A204.1 (cell line): Measurements from ENCODE around the gene LIPG.
"Not testable (repeated sequence)": the region's sequence is repeated elsewhere in the genome, so short reads cannot be mapped to it uniquely, and the experiment has no call there.

ENCODE experiments used
- FAIRE-seq: peaks from 2 replicates; lab custom pipeline; 2012; peaks lifted over from hg19 to GRCh38; lab: Jason Lieb, UNC

LIPG gene

GRCh38 chr18:49573835-49574234 is 12.0 kb downstream of the LIPG start:
- no peak for FAIRE-seq

DNA sequence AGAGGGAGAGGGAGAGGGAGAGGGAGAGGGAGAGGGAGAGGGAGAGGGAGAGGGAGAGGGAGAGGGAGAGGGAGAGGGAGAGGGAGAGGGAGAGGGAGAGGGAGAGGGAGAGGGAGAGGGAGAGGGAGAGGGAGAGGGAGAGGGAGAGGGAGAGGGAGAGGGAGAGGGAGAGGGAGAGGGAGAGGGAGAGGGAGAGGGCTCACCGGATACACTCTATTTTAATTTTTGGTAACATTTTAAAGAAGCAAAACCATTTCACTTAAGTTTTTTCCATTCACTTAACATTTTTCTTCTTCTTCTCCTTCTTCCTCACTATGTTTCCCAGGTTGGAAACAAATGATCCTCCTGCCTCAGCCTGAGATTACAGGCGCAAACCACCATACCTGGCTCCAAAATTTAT is 17.2 kb downstream of the LIPG start:
- FAIRE-seq: not testable (repeated sequence)

DNA sequence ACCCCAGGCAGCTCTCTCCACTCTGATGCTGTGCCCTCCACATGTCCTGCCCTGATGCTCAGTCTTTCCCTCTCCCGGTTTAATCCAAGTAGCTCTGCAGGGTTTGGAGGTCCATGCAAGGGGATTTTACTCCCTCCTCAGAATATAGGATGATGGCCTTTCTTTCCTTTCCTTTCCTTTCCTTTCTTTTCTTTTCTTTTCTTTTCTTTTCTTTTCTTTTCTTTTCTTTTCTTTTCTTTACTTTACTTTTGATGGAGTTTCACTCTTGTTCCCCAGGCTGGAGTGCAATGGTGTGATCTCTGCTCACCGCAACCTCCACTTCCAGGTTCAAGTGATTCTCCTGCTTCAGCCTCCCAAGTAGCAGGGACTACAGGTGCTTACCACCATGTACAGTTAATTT is 17.7 kb downstream of the LIPG start:
- FAIRE-seq: not testable (repeated sequence)

DNA sequence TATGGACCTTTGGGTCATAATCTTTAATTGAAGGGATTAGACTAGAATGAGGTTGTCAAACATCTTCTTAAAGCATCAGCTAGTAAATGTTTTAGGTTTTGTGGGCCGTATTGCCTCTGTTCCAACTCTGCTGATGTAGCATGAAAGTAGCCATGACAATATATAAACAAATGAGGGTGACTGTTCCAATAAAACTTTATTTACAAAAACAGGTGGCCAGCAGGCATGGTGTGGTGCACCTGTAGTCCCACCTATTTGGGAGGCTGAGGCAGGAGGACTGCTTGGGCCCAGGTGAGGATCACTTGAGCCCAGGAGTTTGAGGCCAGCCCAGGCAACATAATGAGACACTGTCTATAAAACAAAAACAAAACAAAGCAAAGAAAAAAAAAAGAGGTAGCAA is 18.4 kb downstream of the LIPG start:
- no peak for FAIRE-seq

DNA sequence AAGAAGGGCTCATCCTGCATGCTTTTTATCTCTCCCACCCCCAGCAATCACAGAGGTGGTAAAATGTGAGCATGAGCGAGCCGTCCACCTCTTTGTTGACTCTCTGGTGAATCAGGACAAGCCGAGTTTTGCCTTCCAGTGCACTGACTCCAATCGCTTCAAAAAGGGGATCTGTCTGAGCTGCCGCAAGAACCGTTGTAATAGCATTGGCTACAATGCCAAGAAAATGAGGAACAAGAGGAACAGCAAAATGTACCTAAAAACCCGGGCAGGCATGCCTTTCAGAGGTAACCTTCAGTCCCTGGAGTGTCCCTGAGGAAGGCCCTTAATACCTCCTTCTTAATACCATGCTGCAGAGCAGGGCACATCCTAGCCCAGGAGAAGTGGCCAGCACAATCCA is 19.5 kb downstream of the LIPG start:
- no peak for FAIRE-seq

- no peak for FAIRE-seq
These were observed 20.7 kb downstream of the LIPG start for GRCh38 chr18:49582579-49582978.

DNA sequence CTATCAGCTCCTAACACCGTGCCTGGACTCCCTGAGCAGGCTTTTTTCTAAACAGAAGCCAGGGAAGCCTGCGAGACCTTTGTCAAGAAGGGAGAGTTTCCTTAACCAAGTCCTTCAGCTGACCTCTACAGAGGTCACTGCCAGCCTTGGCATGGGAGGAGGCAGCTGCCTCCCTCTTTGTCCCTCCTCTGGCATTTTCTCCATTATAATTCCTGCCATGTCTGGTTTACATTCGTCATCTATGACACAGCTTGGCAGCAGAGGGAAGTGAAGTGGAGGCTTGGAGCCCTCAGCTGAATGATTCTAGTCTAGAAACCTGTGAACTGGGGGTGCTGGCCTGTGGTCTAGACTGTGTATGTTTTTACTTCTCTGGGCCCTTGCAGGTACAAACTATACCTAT is 22.5 kb downstream of the LIPG start:
- no peak for FAIRE-seq

DNA sequence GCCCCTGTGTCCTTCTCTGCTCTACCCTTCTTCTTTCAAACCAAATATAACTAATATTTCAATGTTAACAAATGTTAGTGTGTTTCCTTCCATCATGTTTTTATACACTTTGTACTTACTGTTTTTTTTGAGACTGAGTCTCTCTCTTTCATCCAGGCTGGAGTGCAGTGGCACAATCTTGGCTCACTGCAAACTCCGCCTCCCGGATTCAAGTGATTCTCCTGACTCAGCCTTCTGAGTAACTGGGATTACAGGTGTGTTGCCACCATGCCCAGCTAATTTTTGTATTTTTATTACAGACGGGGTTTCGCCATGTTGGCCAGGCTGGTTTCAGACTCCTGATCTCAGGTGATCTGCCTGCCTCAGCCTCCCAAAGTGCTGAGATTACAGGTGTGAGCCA is 23.1 kb downstream of the LIPG start:
- FAIRE-seq: not testable (repeated sequence)

DNA sequence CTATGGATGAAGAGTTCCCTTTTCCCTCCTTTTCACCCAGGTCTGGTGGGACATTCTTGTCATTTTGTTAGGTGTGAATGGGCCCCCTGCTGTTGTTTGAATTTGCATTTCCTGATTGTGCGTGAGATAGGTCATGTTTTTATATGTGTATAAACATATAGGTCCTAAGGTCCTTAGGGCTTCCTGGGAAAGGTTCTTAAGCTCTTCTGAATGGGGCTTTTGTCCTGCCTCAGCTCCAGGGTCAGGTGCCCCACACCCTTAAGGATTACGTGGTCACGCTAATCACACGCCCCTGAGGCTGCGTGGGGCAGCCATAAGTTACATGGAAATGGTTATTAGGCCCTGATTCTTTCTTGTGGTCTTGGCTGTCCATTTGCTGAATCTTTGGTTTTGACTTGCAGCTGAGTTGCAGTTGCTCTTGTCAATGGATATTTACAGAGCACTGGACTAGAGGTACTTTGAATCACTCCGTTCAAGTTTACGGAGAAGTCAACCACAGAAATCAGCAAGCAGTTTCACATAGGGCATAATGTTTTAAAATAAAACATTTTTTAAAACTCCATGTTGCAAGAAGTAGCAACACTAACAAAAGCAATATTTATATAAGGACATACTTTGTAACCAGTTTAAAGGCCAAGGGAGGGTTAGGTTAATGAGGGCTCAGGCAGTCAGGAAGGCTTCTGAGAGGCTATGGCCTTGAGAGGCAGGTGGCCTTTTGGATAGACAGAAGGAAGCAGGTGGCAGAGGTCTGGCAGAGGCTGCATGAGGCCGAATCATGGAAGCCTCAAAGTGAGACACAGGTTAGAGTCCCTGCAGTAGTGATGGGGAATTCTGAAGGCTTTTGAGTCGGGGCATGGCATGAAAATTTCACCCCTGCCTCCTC is 24.2 kb downstream of the LIPG start:
- FAIRE-seq: no peak

DNA sequence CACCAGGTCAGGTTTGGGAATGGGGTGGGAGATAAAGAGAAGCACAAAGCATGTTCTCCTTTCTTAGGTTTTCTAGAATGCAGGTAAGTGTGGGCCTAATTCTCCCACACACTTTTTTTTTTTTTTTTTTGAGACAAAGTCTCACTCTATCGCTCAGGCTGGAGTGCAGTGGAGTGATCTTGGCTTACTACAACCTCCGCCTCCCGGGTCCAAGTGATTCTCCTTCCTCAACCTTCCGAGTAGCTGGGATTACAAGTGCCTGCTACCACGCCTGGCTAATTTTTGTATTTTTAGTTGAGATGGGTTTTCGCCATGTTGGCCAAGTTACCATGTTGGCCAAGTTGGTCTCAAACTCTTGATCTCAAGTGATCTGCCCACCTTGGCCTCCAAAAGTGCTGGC is 26.3 kb downstream of the LIPG start:
- no peak for FAIRE-seq

DNA sequence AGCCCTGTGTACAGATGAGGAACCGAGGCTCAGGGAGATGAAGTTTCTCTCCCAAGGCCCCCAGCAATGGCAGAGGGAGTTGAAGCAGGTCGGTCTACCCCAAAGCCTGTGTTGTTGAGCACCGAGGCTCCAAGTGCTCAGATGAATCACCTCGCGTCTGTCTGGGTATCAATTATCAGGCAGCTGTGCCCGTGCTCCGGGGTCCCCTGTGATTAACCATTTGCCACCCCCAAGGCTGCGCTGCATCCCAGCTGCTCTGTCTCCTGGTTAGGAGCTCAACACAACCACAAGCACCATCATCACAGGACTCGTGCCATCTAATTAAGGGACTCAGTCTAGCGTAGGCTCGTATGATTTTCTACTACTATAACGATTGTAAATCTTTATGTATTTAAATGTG is 27.1 kb downstream of the LIPG start:
- FAIRE-seq: no peak

GRCh38 chr18:49590608-49591007 is 28.8 kb downstream of the LIPG start:
- no peak for FAIRE-seq

- FAIRE-seq: no peak
These were observed 29.4 kb downstream of the LIPG start for GRCh38 chr18:49591271-49591670.

- FAIRE-seq: no peak
These were observed 29.9 kb downstream of the LIPG start for GRCh38 chr18:49591775-49592174.

- FAIRE-seq: no peak
These were observed 34.8 kb downstream of the LIPG start for GRCh38 chr18:49596687-49597086.

- FAIRE-seq: no peak
These were observed 35.5 kb downstream of the LIPG start for GRCh38 chr18:49597157-49597931.

DNA sequence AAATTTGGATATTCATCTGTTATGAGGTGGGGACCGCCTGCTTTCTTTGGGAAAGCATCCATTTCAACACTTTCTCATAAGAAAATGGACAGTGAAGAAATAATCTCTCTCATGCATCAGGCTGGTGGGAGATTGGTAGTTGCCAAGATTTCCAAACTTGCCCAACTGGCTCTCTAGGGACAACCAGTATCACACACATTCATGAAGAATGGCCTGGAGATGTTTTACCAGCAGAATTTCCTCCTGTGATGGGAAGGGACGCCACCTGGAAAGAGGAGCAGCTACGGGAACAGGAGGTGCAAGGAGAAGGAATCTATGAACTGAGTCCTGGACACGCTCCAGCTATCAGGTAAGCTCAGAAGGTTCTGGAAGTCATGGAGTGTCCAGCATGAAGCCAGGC is 39.4 kb downstream of the LIPG start:
- no peak for FAIRE-seq

- FAIRE-seq: no peak
These were observed 46.8 kb downstream of the LIPG start for GRCh38 chr18:49608366-49609255.

DNA sequence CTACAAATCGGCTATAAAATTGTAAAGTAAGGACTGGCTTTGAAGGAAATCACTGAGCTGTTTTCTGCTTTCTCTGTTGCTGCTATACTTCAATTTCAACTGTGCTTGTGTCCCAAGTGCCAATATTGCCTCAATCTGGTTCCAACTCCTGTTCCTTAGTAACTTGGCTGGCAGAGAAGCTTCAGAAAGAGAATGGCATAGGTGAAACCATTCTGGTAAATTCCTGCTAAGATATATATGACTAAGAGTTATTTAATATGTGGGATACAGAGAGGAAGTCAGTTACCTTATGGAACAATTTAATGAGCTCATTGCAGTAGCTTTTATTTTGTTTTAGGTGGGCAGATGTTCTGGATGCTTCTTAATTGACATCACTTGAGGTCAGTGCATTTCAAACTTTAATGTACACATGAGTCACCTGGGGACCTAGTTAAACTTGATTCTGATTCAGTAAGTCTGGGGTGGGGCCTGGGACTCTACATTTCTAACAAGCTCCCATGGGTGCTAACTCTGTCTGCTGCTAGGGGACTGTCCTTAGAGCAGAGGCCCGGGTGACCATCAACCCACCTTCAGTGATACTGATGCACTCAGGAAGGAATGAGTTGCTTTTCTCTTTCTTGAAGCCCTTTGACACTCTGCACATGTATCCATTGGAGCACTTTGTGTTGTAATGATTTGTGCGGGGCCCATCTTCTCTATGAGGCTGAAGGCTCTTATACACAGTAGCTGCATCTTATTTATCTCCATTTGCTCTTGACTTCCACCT is 47.6 kb downstream of the LIPG start:
- FAIRE-seq: no peak

DNA sequence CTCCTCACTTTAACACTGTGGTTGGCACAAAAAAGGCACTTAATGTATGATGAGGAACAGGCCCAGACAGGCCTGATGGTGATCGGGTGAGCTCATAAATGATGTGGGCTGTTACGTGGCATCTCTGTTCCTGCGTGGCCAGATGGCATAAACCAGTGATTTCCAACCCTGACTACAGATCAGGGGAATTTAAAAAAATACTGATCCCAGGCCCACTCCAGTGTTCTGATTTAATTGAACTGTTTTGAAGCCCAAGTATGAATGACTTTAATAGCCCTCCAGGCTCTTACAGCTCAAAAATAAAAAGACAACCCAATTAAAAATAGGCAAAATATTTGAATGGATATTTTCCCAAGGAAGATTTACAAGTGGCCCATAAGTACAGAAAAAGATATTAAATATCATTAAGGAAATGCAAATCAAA is 48.2 kb downstream of the LIPG start:
- no peak for FAIRE-seq

GRCh38 chr18:49611316-49611715 is 49.5 kb downstream of the LIPG start:
- no peak for FAIRE-seq

GRCh38 chr18:49612515-49613033 is 50.7 kb downstream of the LIPG start:
- no peak for FAIRE-seq
